Sigmoid colon (tissue), 4 donors: Measurements from ENCODE around the gene TRIM63.

ENCODE experiments used
- CTCF ChIP-seq, 4 experiments: fragments of 450-650 bp in 3 of 4; fragments of 200-600 bp in 1 of 4; IDR thresholded peaks; one replicate each; pipeline ENCODE4 v1.5.1; 2016 to 2019; ENCODE audit warnings: antibody characterized with exemption in 4 of 4, mild to moderate bottlenecking in 3 of 4, moderate library complexity in 2 of 4
- POLR2AphosphoS5 ChIP-seq, 4 donors: sonication (generic); formaldehyde crosslinking; IDR thresholded peaks; one replicate each; pipeline ENCODE4 v1.6.1; 2017; ENCODE audit warnings: antibody characterized with exemption in 4 of 4

GRCh38 chr1:26102526-26102925, 35.1 kb upstream of the TRIM63 start:
- TF ChIP-seq CTCF (IDR thresholded peaks at IDR 0.05) (no peak), POLR2AphosphoS5 (IDR thresholded peaks at IDR 0.05) (no peak)
